GM12878 (cell line): ENCODE measurements around the gene CCDC172.

Source experiments
- CTCF ChIP-seq, 3 experiments: IDR thresholded peaks in 2 of 3; conservative IDR thresholded peaks in 1 of 3; 2 replicates each; pipeline ENCODE4 v1.5.1; 2011; ENCODE audit warnings: low read depth in 3 of 3, low read length in 3 of 3, mild to moderate bottlenecking in 3 of 3, control low read depth in 2 of 3, moderate library complexity in 2 of 3, inconsistent platforms in 1 of 3, mixed read lengths in 1 of 3; ENCODE audit not compliant: control insufficient read depth in 2 of 3, insufficient read depth in 1 of 3; ENCODE audit errors: extremely low read depth in 1 of 3
- ESRRA ChIP-seq: IDR thresholded peaks from 2 replicates; pipeline ENCODE4 v1.6.1; 2012; ENCODE audit warnings: mild to moderate bottlenecking, low read length, improper control_type of control experiment
- TARDBP ChIP-seq: IDR thresholded peaks from 2 replicates; pipeline ENCODE4 v1.6.1; 2016; ENCODE audit warnings: borderline replicate concordance

GRCh38 chr10:116311706-116312490 lies 12.3 kb upstream of the CCDC172 start:
- TF ChIP-seq ESRRA (no peak), CTCF (IDR thresholded peaks at IDR 0.05 in 2 of 3, conservative IDR thresholded peaks at IDR 0.05 in 1 of 3; ENCODE audit: control insufficient read depth in 2 of 3, extremely low read depth in 1 of 3, insufficient read depth in 1 of 3, low read depth in 3 of 3, low read length in 3 of 3) (no peak), TARDBP (no peak)
